Stimulated activated naive CD4-positive, alpha-beta T cell (primary cell): ENCODE measurements around the gene IL15RA.
"Not testable (repeated sequence)": the region's sequence is repeated elsewhere in the genome, so short reads cannot be mapped to it uniquely, and the experiment has no call there.

Experiments
- DNase-seq, 6 experiments: peaks; one replicate each; lab custom pipeline; 2025; lab: John Stamatoyannopoulos, UW

IL15RA gene

GRCh38 chr10:5924889-5925288 is 52.5 kb downstream of the IL15RA start:
- DNase-seq, result no peak

- DNase-seq, result no peak
Measured at GRCh38 chr10:5921746-5922145, 55.6 kb downstream of the IL15RA start.

GRCh38 chr10:5919568-5919967 is 57.8 kb downstream of the IL15RA start:
- no peak for DNase-seq

- no peak for DNase-seq
Measured at GRCh38 chr10:5918763-5919162, 58.6 kb downstream of the IL15RA start.

GRCh38 chr10:5917305-5917704 is 60.0 kb downstream of the IL15RA start:
- no peak for DNase-seq

GRCh38 chr10:5915451-5915850 is 61.9 kb downstream of the IL15RA start:
- no peak for DNase-seq

GRCh38 chr10:5913736-5914135 is 63.6 kb downstream of the IL15RA start:
- no peak for DNase-seq

GRCh38 chr10:5911670-5912069 is 65.7 kb downstream of the IL15RA start:
- no peak for DNase-seq

- no peak for DNase-seq
Measured at GRCh38 chr10:5910323-5911100, 66.8 kb downstream of the IL15RA start.

GRCh38 chr10:5908676-5909075 is 68.7 kb downstream of the IL15RA start:
- not testable (repeated sequence) for DNase-seq

- DNase-seq, result no peak
Measured at GRCh38 chr10:5906651-5907050, 70.7 kb downstream of the IL15RA start.

GRCh38 chr10:5905854-5906507 is 71.4 kb downstream of the IL15RA start:
- no peak for DNase-seq

GRCh38 chr10:5904227-5904626 is 73.1 kb downstream of the IL15RA start:
- no peak for DNase-seq

- DNase-seq, result no peak
Measured at GRCh38 chr10:5903563-5903962, 73.8 kb downstream of the IL15RA start.

GRCh38 chr10:5902511-5903274 is 74.7 kb downstream of the IL15RA start:
- DNase-seq, result no peak
